D721Med (cell line): ENCODE results near the gene ACR.

Experiments
- DNase-seq: peaks from one replicate; pipeline ENCODE4 v3.0.0; 2011; ENCODE audit warnings: low spot score; ENCODE audit not compliant: insufficient read length
- FAIRE-seq: peaks from 2 replicates; lab custom pipeline; 2011; peaks lifted over from hg19 to GRCh38; lab: Jason Lieb, UNC
- TF ChIP-seq, protein P1 (sequence below): IDR thresholded peaks from 2 replicates; pipeline ENCODE4 v1.5.1; 2012; ENCODE audit warnings: mild to moderate bottlenecking, control low read depth; ENCODE audit not compliant: insufficient read depth; ENCODE audit errors: missing control alignments

ACR gene

DNA sequence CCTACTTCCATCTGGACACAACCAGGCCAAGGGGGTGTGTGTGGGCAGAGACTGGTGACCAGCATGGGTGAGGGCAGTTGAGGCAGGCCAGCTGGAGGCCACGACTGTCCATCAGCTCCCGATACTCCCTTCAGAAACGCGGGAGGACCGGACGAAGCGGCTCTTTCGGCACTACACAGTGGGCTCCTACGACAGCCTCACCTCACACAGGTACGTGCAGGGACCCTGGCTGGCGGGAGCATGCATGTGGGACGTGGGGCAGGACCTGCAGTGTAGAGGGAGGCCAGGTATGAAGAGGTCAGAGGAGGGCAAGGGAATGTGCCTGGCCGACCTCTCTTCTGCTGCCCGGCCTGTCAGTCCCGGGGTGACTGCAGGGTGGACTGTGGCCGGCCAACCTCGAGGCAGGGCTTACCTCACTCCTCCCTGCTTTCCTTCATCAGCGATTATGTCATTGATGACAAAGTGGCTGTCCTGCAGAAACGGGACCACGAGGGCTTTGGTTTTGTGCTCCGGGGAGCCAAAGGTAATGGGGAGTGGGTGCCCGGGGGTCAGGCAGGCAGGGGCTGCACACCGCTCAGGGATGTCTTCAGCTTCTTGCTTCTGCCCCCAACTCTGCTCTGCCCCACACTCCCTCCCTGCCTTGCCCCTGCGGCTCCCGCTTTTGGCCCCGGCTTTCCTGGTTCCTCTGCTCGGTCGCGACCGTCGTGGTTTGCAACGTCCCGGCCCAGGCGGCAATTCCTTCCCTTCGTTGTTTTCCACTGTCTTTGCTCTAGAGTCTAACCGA, 34.1 kb upstream of the ACR start:
- FAIRE-seq (no peak), DNase-seq (no peak)
- TF ChIP-seq, protein P1, sequence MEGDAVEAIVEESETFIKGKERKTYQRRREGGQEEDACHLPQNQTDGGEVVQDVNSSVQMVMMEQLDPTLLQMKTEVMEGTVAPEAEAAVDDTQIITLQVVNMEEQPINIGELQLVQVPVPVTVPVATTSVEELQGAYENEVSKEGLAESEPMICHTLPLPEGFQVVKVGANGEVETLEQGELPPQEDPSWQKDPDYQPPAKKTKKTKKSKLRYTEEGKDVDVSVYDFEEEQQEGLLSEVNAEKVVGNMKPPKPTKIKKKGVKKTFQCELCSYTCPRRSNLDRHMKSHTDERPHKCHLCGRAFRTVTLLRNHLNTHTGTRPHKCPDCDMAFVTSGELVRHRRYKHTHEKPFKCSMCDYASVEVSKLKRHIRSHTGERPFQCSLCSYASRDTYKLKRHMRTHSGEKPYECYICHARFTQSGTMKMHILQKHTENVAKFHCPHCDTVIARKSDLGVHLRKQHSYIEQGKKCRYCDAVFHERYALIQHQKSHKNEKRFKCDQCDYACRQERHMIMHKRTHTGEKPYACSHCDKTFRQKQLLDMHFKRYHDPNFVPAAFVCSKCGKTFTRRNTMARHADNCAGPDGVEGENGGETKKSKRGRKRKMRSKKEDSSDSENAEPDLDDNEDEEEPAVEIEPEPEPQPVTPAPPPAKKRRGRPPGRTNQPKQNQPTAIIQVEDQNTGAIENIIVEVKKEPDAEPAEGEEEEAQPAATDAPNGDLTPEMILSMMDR: no peak

DNA sequence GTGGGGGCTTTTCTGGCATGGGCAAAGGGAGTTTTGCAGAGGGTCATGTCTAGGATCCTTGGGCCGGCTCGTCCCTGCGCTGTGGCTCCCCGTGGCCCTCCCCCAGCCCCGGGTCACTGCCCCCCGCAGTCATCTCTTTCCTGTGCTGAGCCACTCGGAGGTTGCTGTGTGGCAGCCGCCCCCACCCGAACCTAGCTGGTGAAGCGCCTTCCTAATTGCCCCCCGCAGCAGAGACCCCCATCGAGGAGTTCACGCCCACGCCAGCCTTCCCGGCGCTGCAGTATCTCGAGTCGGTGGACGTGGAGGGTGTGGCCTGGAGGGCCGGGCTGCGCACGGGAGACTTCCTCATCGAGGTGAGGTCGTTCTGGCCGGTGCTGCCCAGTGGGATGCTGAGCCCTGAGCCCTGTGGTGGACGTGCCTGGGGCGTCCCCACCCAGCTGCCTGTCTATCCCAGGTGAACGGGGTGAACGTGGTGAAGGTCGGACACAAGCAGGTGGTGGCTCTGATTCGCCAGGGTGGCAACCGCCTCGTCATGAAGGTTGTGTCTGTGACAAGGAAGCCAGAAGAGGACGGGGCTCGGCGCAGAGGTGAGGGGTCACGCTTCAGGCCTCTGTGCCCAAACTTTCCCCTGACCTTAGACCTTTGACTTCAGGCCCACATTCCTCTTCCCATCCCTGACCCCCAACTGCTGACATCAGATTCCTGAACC, 33.3 kb upstream of the ACR start:
- FAIRE-seq (no peak), DNase-seq (no peak)
- TF ChIP-seq, protein P1: no peak

DNA sequence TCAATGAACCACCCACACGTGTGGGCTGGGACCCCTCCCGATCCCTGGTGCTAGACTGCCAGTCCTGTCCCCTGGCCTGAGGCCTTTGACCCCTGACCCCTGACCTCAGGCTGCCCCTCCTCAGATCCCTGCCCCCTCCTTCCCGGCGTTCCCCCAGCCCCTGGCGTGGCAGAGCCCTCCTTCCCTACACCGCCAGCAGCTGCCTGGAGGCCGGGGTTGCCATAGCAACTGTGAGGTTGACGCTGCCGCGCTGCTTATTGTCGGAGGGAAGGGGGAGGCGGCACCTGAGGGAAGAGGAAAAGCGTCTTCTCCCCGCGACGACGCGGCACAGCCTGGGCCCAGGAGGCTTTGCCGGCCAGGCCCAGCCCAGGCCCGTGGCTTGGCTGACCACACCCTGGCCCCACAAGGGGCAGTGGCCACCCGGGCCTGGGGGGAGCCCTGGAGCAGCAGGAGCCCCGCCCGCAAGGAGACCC, 32.7 kb upstream of the ACR start:
- FAIRE-seq (no peak), DNase-seq (no peak)
- TF ChIP-seq, protein P1: no peak

DNA sequence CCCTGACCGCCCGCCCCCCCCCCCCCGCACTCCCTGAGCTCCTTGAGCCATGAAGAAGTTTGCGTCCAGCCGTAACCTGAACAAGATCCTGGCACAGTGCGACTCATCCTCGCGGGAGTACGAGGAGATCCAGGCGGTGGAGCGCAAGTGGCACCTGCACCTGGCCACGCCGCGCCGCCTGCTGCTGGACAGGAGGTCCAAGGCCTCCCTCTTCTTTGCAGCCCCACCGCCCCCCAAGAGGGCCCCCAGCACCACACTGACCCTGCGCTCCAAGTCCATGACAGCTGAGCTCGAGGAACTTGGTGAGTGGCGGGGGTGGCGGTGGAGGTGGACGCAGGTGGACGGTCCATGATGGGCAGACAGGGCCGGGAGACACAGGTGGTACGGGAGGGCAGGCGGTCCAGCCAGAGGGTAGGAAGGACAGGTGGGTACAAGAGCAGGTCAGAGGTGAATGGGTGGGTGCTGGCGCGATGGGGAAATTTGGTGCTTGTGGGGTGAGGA, 32.1 kb upstream of the ACR start:
- no peak for FAIRE-seq
- TF ChIP-seq, protein P1: no peak
- DNase-seq: no peak

DNA sequence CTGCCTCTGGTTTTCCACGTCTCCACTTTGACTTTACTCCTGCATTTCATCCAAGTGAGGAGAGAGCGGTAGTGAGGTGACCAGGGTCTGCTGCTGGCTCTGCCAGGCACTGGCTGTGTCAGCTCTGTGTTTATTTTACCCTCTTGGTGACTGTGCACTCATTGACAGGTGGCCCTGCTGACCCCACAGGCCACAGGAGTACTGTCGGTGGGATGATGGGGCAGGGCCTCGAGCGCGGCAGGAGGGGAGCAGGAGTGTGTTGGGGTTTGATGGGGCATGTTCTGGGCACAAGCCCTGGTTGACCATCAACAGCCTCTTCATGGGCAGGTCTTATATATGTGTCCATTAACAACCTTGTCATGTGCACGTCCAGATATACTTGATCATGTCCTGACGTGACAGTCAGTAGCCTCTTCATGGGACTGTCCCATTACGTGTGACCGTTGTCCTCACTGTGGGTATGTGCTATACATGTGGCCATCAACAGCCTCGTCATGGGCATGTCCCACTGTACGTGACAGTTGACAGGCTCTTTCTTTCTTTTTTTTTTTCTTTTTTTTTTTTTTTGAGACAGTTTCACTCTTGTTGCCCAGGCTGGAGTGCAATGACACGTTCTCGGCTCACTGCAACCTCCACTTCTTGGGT, 31.4 kb upstream of the ACR start:
- FAIRE-seq: no peak
- DNase-seq: no peak
- TF ChIP-seq, protein P1: no peak

DNA sequence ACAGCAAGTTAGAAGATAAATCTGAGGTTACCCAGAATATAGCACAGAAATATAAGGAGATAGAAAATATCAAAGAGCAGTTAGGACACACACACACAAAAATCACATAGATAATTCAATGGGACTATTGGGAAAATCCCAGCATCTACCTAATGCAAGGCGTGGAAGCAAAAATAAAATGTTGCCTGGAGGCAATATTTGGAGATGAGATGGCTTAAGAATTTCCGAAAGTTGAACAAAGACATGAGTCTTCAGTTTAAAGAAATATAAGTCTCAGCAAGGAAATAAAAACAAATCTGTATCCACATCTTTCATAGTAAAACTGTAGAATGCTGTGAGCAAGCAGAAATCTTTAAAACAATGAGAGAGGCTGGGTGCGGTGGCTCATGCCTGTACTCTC, 29.5 kb upstream of the ACR start:
- FAIRE-seq (no peak), DNase-seq (no peak)
- TF ChIP-seq, protein P1: no peak
